NCI-H146 treated with DMSO at 0.1 percent for 48 hours (cell line): Measurements from ENCODE around the gene RSRP1.
A peak's percentile ranks its signal among the peaks of the same experiment; 100 is the strongest.
"Not testable (repeated sequence)": the region's sequence is repeated elsewhere in the genome, so short reads cannot be mapped to it uniquely, and the experiment has no call there.

Experiments
- DNase-seq: peaks from one replicate; lab custom pipeline; 2025; ENCODE audit not compliant: unreplicated experiment; lab: John Stamatoyannopoulos, UW

Gene RSRP1, protein sequence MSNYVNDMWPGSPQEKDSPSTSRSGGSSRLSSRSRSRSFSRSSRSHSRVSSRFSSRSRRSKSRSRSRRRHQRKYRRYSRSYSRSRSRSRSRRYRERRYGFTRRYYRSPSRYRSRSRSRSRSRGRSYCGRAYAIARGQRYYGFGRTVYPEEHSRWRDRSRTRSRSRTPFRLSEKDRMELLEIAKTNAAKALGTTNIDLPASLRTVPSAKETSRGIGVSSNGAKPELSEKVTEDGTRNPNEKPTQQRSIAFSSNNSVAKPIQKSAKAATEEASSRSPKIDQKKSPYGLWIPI

GRCh38 chr1:25247024-25247828, at the start of gene RSRP1:
Gene RSRP1 (minus strand): TSS chr1:25247454. CDS start chr1:25246963, 491 bp downstream.
- peak; percentile 90 for DNase-seq

- not testable (repeated sequence) for DNase-seq
Measured at GRCh38 chr1:25296501-25296900, 49.2 kb upstream of the RSRP1 start.

GRCh38 chr1:25294889-25295826, 47.9 kb upstream of the RSRP1 start:
- DNase-seq, result not testable (repeated sequence)

DNA sequence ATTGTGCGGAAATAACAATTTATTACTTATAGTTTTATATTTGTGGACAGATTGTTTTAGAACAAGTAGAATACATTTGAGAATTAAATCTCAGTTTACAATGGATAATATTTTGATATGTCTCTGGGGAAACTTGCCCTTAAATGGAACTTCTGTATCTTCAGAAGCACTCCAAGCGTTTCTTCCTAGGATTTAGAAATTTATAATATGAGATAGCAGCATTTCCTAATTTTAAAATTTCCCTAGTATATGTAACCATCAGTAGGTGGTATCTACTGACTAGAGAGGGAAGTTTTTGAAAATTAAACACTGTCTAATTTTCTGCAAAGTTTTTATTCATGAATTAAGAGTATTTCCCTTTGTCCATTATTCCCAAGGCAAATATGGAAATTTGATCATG, 46.2 kb upstream of the RSRP1 start:
- not testable (repeated sequence) for DNase-seq

GRCh38 chr1:25290043-25290442, 42.8 kb upstream of the RSRP1 start:
- DNase-seq, result not testable (repeated sequence)

DNA sequence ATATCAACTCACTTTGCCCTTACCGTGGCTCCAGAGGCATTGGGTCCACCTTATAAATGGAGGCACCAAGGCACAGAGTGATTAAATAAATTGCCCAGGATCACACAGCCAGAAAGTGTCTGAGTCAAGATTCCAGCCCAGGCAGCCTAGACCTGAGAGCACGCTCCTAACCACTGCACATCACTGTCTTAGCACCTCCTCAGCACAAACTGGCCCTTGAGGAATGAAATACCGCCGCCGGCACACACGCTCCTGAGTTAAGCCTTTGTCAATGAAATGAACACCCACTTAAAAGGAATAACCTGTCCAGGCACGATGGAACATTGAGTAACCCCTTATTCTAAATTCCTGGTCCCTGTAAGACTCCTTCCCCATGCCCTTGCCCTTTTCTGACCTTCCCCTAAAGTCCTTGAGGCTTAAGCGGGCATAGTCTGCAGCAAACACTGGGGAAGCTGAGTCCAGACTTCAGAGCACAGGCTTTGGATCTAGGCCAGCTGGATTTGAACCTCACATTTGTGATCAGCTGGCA, 41.4 kb upstream of the RSRP1 start:
- not testable (repeated sequence) for DNase-seq

DNA sequence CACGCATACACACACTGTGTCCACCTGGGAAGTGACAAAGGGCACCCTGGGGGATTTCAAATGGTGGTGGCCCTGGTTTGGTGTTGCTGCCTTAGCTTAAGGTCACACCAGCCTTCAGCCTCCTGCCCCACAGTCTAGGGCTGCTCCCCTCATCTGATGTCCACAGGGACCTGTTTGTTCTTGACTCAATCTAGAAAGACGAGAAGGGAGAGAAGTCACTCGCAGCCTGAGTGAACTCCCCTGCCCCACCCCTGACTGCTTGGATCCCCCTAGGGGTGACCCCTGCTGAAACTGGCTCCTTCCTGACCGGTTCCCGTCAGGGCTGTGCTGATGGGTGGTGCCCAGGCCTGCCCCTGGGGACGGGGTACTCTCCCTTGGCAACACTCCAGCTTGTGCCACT, 39.9 kb upstream of the RSRP1 start:
- DNase-seq, result not testable (repeated sequence)

DNA sequence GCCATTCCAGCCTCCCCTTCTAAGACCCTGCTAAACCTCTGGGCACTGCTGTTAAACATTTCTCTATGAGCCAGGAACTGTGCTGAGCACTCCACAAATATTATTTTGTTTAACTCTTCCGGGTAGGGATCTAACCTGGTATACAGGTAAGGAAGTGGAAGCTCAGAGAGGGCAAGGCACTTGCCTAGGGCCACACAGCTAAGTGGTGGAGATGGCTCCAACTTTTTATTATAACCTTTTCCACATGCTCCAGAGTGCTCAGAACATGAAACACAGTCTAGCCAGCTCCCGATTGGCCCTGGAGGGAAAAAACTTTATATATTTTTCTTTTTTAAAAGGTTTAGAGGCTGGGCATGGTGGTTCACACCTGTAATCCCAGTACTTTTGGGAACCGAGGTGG, 38.6 kb upstream of the RSRP1 start:
- not testable (repeated sequence) for DNase-seq

DNA sequence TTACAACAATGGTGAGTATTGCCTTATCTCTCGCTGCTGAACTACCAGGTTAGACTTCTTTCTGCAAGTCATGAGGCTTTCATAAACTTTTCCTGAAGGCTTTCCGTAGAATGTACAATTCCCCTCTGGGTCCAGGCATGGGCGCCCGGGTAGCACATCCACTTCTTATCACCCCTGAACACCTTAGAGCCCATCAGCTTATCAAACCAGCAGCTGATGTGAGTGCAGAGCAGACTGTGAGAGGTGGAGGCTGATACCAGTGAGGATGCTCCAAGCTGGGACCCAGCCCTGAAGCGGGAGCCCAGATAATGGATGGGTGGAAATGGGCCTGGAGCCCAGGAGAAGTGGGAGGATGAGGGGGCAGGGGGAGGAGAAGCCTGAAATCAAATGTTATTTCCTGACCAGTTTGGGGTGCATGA, 32.4 kb upstream of the RSRP1 start:
- not testable (repeated sequence) for DNase-seq

DNA sequence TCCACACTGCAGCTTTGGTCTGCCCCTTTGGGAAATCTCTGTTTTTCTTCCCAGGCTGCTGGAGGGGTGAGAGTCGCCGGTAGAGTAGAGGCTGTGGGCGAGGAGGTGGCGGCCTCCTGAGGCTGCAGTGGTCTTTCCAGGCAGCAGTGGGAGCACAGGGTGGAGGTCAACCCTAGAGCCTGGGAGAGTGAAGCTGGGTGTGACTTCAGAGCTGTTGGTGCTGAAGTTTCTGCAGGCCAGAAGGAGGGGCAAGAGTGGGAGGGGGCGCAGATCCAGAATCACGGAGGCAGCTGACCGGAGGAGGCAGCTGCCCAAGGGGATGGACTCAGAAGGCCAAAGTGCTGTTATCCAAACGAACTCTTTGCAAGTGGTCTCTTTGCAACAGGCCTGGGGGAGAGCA, 31.5 kb upstream of the RSRP1 start:
- not testable (repeated sequence) for DNase-seq

DNA sequence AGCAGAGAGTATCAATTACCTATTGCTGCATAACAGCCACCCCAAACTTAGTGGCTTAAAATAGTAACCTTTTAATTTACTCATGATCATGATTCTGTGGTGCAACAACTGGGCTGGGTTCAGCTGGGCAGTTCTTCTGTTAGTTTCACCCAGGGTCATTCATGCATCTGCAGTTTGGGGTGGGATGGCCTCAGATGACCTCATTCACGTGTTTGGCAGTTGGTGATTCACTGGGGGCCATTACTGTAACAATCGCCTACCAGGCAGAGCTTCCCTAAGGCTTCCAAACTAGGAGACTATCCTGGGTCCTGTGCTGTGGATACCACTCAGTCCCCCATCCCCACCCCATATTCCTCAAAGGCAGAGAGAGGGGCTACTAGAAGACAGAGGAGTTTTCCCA, 31.1 kb upstream of the RSRP1 start:
- DNase-seq, result not testable (repeated sequence)

GRCh38 chr1:25277295-25277694, 30.0 kb upstream of the RSRP1 start:
- not testable (repeated sequence) for DNase-seq

GRCh38 chr1:25275648-25276047, 28.4 kb upstream of the RSRP1 start:
- DNase-seq, result not testable (repeated sequence)

- DNase-seq, result not testable (repeated sequence)
Measured at GRCh38 chr1:25272238-25272637, 25.0 kb upstream of the RSRP1 start, which contains the start of gene RHD. Gene RHD (plus strand): TSS chr1:25272509. CDS start chr1:25272548, 39 bp downstream.

GRCh38 chr1:25268143-25268760, 21.0 kb upstream of the RSRP1 start:
- DNase-seq, result not testable (repeated sequence)

GRCh38 chr1:25267288-25268142, 20.3 kb upstream of the RSRP1 start:
- DNase-seq, result not testable (repeated sequence)

DNA sequence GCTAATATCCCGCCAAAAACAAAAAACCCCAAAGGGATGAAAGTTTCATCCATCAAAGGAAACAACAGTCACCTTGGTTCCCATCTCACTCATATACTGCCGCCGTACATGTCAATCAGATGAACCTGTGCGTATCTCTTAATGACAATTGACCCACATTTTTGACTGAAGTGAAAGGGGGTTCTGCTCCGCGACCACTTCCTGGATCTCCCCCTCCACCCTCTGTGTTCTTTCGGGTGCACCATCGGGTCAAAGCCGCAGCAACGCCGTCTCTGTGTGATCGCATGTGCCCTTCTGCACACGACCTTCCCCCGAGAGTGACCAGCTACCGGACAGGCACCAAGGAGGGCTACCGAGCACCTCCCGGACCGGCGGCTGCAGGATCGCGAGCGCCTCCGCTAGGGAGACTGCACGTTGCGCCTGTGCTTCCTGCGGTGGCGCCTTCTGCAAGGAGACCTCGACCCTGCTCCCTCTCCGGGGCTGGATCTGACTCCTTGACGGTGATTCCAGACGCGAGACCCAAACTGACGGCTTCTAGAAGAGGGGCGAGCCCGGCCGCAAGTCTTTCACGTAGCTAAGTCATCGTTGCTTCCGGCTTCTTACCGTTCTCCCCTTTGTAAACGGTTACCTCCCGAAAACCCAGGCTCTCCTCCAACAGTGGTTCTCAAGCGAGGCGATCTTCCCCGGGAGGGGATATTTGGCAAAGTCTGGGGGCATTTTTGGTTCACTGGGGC, 19.5 kb upstream of the RSRP1 start:
- not testable (repeated sequence) for DNase-seq

- not testable (repeated sequence) for DNase-seq
Measured at GRCh38 chr1:25260336-25260735, 13.1 kb upstream of the RSRP1 start.

DNA sequence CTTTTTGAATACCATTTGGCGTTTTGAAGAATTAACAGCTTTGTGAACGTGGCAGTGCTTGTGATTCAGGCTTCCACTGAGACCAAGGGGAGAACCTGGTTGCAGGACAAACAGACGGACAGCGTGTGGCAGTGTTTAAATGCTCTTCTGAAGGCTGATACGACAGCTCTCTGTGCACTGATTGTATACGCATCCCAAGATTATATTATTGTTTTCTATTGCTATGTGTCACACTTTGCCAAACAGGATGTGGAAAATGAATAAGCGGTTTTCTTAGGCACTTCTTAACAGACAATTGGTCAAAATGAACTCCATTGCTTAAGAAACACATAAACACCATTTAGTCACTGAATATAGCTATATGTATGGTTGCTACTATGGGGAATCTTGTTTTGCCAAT, 12.6 kb upstream of the RSRP1 start:
- DNase-seq, result not testable (repeated sequence)
